Progenitor cell of endocrine pancreas (in vitro differentiated cells): ENCODE results near the gene TLN1. TPM values are rescaled to one million over a fixed set of nuclear protein-coding genes. Genes with fewer than 3 reads are reported as not detected.

ENCODE experiments used
- DNase-seq: peaks from one replicate; pipeline ENCODE4 v3.0.0; 2021; ENCODE audit warnings: low spot score; ENCODE audit not compliant: unreplicated experiment
- H3K27ac Mint-ChIP-seq: 2 replicates; pipeline ENCODE4 v1.8.0; 2021; ENCODE audit warnings: mild to moderate bottlenecking, moderate library complexity, mixed read lengths
- H3K27me3 Mint-ChIP-seq: 2 replicates; pipeline ENCODE4 v1.8.0; 2021; ENCODE audit warnings: mixed read lengths
- H3K36me3 Mint-ChIP-seq: 2 replicates; pipeline ENCODE4 v1.8.0; 2022; ENCODE audit warnings: mixed read lengths; ENCODE audit not compliant: insufficient read depth
- H3K4me1 Mint-ChIP-seq: 2 replicates; pipeline ENCODE4 v1.8.0; 2021; ENCODE audit warnings: low read depth, mixed read lengths
- H3K4me3 Mint-ChIP-seq: 2 replicates; pipeline ENCODE4 v1.8.0; 2021; ENCODE audit warnings: low read depth, mild to moderate bottlenecking, moderate library complexity, mixed read lengths
- H3K9me3 Mint-ChIP-seq: 2 replicates; pipeline ENCODE4 v1.8.0; 2021; ENCODE audit warnings: low read depth, mixed read lengths
- CTCF ChIP-seq: fragments of 200-600 bp; sonication (generic); IDR thresholded peaks from one replicate; pipeline ENCODE4 v1.5.0; 2021; ENCODE audit warnings: antibody characterized with exemption, mild to moderate bottlenecking; ENCODE audit not compliant: unreplicated experiment
- total RNA-seq: library from RNA; stranded (reverse); gene quantifications from 2 replicates; pipeline ENCODE4 v1.2.1, GENCODE V29; 2021

The TLN1 gene
- total RNA-seq, 1 donor from 2014 or later = 136 TPM

GRCh38 chr9:35705836-35706430 is 26.1 kb downstream of the TLN1 start:
- Mint-ChIP-seq H3K4me1 (no peaks in the 10 kb centered on the region), H3K36me3 (peaks cover 41% of the 10 kb centered on the region), H3K27ac (no peak overlapping the region), H3K4me3 (no peak overlapping the region), H3K9me3 (no peaks in the 10 kb centered on the region), H3K27me3 (no peaks in the 10 kb centered on the region)
- DNase-seq = no peak
- no peak for TF ChIP-seq CTCF

GRCh38 chr9:35705372-35705771 is 26.6 kb downstream of the TLN1 start:
- Mint-ChIP-seq H3K27ac (no peak overlapping the region), H3K36me3 (peaks cover 35% of the 10 kb centered on the region)
- TF ChIP-seq CTCF = no peak

GRCh38 chr9:35703906-35704672 is 27.9 kb downstream of the TLN1 start:
- TF ChIP-seq CTCF = no peak
- H3K4me1 Mint-ChIP-seq = no peaks in the 10 kb centered on the region
- no peak for DNase-seq
- H3K4me3 Mint-ChIP-seq = no peak overlapping the region
- no peaks in the 10 kb centered on the region for H3K27me3 Mint-ChIP-seq
- H3K27ac Mint-ChIP-seq = no peak overlapping the region
- H3K9me3 Mint-ChIP-seq = no peaks in the 10 kb centered on the region
- H3K36me3 Mint-ChIP-seq = peaks cover 32% of the 10 kb centered on the region

More at GRCh38 chr9:35705372-35705771, 26.6 kb downstream of the TLN1 start:
- Mint-ChIP-seq H3K27me3 (no peaks in the 10 kb centered on the region), H3K4me3 (no peak overlapping the region), H3K9me3 (no peaks in the 10 kb centered on the region), H3K4me1 (no peaks in the 10 kb centered on the region)
- no peak for DNase-seq

GRCh38 chr9:35702696-35703095 is 29.3 kb downstream of the TLN1 start:
- H3K4me1 Mint-ChIP-seq = no peaks in the 10 kb centered on the region
- no peak overlapping the region for H3K27ac Mint-ChIP-seq
- H3K27me3 Mint-ChIP-seq = no peaks in the 10 kb centered on the region
- H3K9me3 Mint-ChIP-seq = no peaks in the 10 kb centered on the region
- H3K4me3 Mint-ChIP-seq = no peak overlapping the region
- DNase-seq = no peak
- no peak for TF ChIP-seq CTCF
- H3K36me3 Mint-ChIP-seq = peaks cover 30% of the 10 kb centered on the region

- Mint-ChIP-seq H3K4me1 (no peaks in the 10 kb centered on the region), H3K27ac (no peak overlapping the region)
These were observed 31.1 kb downstream of the TLN1 start for GRCh38 chr9:35700942-35701341.

More at GRCh38 chr9:35700942-35701341, 31.1 kb downstream of the TLN1 start:
- no peaks in the 10 kb centered on the region for H3K9me3 Mint-ChIP-seq
- no peaks in the 10 kb centered on the region for H3K27me3 Mint-ChIP-seq
- DNase-seq = no peak
- no peak for TF ChIP-seq CTCF
- H3K4me3 Mint-ChIP-seq = no peak overlapping the region
- peaks cover 27% of the 10 kb centered on the region for H3K36me3 Mint-ChIP-seq
